H9 (cell line): ENCODE results near the gene ST6GALNAC3. TPM values are rescaled to one million over a fixed set of nuclear protein-coding genes. Genes with fewer than 3 reads are reported as not detected.

Experiments used
- DNase-seq: peaks from one replicate; pipeline ENCODE4 v3.0.0-alpha.2; 2017
- H2AFZ ChIP-seq: one replicate; pipeline ENCODE4 v1.6.1; 2013; ENCODE audit warnings: mild to moderate bottlenecking, low read length, control low read depth, moderate library complexity
- H2AK5ac ChIP-seq: 2 replicates; pipeline ENCODE4 v1.6.1; 2013; ENCODE audit warnings: low read length, control low read depth, mixed read lengths; ENCODE audit not compliant: insufficient read length
- H2BK120ac ChIP-seq: one replicate; pipeline ENCODE4 v1.6.1; 2013; ENCODE audit warnings: low read depth, mild to moderate bottlenecking, low read length, control low read depth, inconsistent platforms; ENCODE audit not compliant: poor library complexity, severe bottlenecking
- H2BK12ac ChIP-seq: 2 replicates; pipeline ENCODE4 v1.6.1; 2013; ENCODE audit warnings: low read length, control low read depth, mixed read lengths, low read depth; ENCODE audit not compliant: insufficient read length
- H2BK15ac ChIP-seq: 2 replicates; pipeline ENCODE4 v1.6.1; 2013; ENCODE audit warnings: low read depth, low read length, control low read depth
- H2BK20ac ChIP-seq: one replicate; pipeline ENCODE4 v1.6.1; 2013; ENCODE audit warnings: low read depth, mild to moderate bottlenecking, low read length, control low read depth, inconsistent platforms; ENCODE audit not compliant: poor library complexity, severe bottlenecking
- H2BK5ac ChIP-seq: 2 replicates; pipeline ENCODE4 v1.6.1; 2013; ENCODE audit warnings: low read length, control low read depth, mixed read lengths; ENCODE audit not compliant: insufficient read length
- H3K14ac ChIP-seq: 2 replicates; pipeline ENCODE4 v1.6.1; 2013; ENCODE audit warnings: low read length, control low read depth; ENCODE audit not compliant: insufficient read depth
- H3K18ac ChIP-seq: 2 replicates; pipeline ENCODE4 v1.6.1; 2013; ENCODE audit warnings: low read depth, mild to moderate bottlenecking, mixed read lengths, low read length, control low read depth; ENCODE audit not compliant: insufficient read length
- H3K23ac ChIP-seq: 2 replicates; pipeline ENCODE4 v1.6.1; 2013; ENCODE audit warnings: low read length, control low read depth, mixed read lengths, low read depth; ENCODE audit not compliant: insufficient read length
- H3K23me2 ChIP-seq: 2 replicates; pipeline ENCODE4 v1.6.1; 2013; ENCODE audit warnings: low read depth, mild to moderate bottlenecking, mixed read lengths, low read length, control low read depth; ENCODE audit not compliant: insufficient read length, poor library complexity, severe bottlenecking
- H3K27ac ChIP-seq: 2 replicates; pipeline ENCODE4 v1.5.1; 2013; ENCODE audit warnings: low read length, control low read depth, mixed read lengths, low read depth; ENCODE audit not compliant: insufficient read length
- H3K27me3 ChIP-seq: 2 replicates; pipeline ENCODE4 v1.6.1; 2013; ENCODE audit warnings: low read length, control low read depth, inconsistent platforms; ENCODE audit not compliant: insufficient read depth
- H3K4ac ChIP-seq: 2 replicates; pipeline ENCODE4 v1.6.1; 2013; ENCODE audit warnings: low read depth, mild to moderate bottlenecking, control low read depth, inconsistent platforms, low read length, moderate library complexity
- H3K4me1 ChIP-seq: 2 replicates; pipeline ENCODE4 v1.6.1; 2013; ENCODE audit warnings: low read length, control low read depth, inconsistent platforms; ENCODE audit not compliant: insufficient read depth
- H3K4me2 ChIP-seq: 2 replicates; pipeline ENCODE4 v1.6.1; 2013; ENCODE audit warnings: low read length, control low read depth, mixed read lengths; ENCODE audit not compliant: insufficient read length, insufficient read depth
- H3K56ac ChIP-seq: 2 replicates; pipeline ENCODE4 v1.6.1; 2013; ENCODE audit warnings: low read depth, mild to moderate bottlenecking, mixed read lengths, low read length, control low read depth; ENCODE audit not compliant: insufficient read length
- H3K79me1 ChIP-seq: 2 replicates; pipeline ENCODE4 v1.6.1; 2013; ENCODE audit warnings: low read depth, mild to moderate bottlenecking, moderate library complexity, low read length, control low read depth, inconsistent platforms; ENCODE audit not compliant: insufficient read depth, poor library complexity, severe bottlenecking
- H3K79me2 ChIP-seq: 2 replicates; pipeline ENCODE4 v1.6.1; 2013; ENCODE audit warnings: low read length, control low read depth, inconsistent platforms; ENCODE audit not compliant: insufficient read depth
- H3K9ac ChIP-seq: 2 replicates; pipeline ENCODE4 v1.6.1; 2013; ENCODE audit warnings: low read length, control low read depth, mixed read lengths; ENCODE audit not compliant: insufficient read length; ENCODE audit errors: extremely low read depth
- H3K9me3 ChIP-seq: one replicate; pipeline ENCODE4 v1.6.1; 2013; ENCODE audit warnings: low read depth, low read length, inconsistent platforms; ENCODE audit not compliant: control insufficient read depth
- H3T11ph ChIP-seq: one replicate; pipeline ENCODE4 v1.6.1; 2013; ENCODE audit warnings: mild to moderate bottlenecking, low read length, control low read depth, inconsistent platforms
- H4K20me1 ChIP-seq: one replicate; pipeline ENCODE4 v1.6.1; 2013; ENCODE audit not compliant: control insufficient read depth, insufficient read length, insufficient read depth
- H4K5ac ChIP-seq: 2 replicates; pipeline ENCODE4 v1.6.1; 2013; ENCODE audit warnings: low read depth, mild to moderate bottlenecking, mixed read lengths, low read length, control low read depth; ENCODE audit not compliant: insufficient read length
- H4K8ac ChIP-seq: replicated peaks from 2 replicates; pipeline ENCODE4 v1.6.1; 2013; ENCODE audit warnings: low read length, control low read depth, mixed read lengths, low read depth; ENCODE audit not compliant: insufficient read length
- H4K91ac ChIP-seq: 2 replicates; pipeline ENCODE4 v1.6.1; 2013; ENCODE audit warnings: low read depth, mild to moderate bottlenecking, moderate library complexity, mixed read lengths, low read length, control low read depth; ENCODE audit not compliant: insufficient read length
- H3K27ac Mint-ChIP-seq, 3 experiments: 2 replicates in 2 of 3; 3 replicates in 1 of 3; pipeline ENCODE4 v1.8.0; 2020 to 2021; ENCODE audit warnings: mixed read lengths in 3 of 3, mild to moderate bottlenecking in 1 of 3, moderate library complexity in 1 of 3
- H3K27me3 Mint-ChIP-seq: 2 replicates; pipeline ENCODE4 v1.8.0; 2021; ENCODE audit warnings: low read depth, mild to moderate bottlenecking, moderate library complexity, mixed read lengths
- H3K36me3 Mint-ChIP-seq, 3 experiments: 2 replicates in 2 of 3; 3 replicates in 1 of 3; pipeline ENCODE4 v1.8.0; 2020 to 2021; ENCODE audit warnings: low read depth in 3 of 3, mixed read lengths in 3 of 3; ENCODE audit not compliant: insufficient read depth in 1 of 3
- H3K4me1 Mint-ChIP-seq, 2 experiments: 2 replicates each; pipeline ENCODE4 v1.8.0; 2020; ENCODE audit warnings: mixed read lengths in 2 of 2
- H3K4me3 Mint-ChIP-seq, 2 experiments: 2 replicates in 1 of 2; 3 replicates in 1 of 2; pipeline ENCODE4 v1.8.0; 2020 to 2021; ENCODE audit warnings: mild to moderate bottlenecking in 2 of 2, mixed read lengths in 2 of 2, moderate library complexity in 1 of 2
- H3K9me3 Mint-ChIP-seq, 2 experiments: 2 replicates in 1 of 2; 3 replicates in 1 of 2; pipeline ENCODE4 v1.8.0; 2020; ENCODE audit warnings: mild to moderate bottlenecking in 2 of 2, mixed read lengths in 2 of 2, moderate library complexity in 1 of 2
- CTCF ChIP-seq: fragments of 200-600 bp; sonication (generic); conservative IDR thresholded peaks from 3 replicates; pipeline ENCODE4 v1.8.0; 2021; ENCODE audit warnings: antibody characterized with exemption, mild to moderate bottlenecking
- WGBS: extraction: QIAGEN DNeasy Blood & Tissue Kit; methylation state at CpG from one replicate; pipeline ENCODE4 v1.1.7; 2013; ENCODE audit warnings: missing lambda C conversion rate, low lambda C conversion rate, mixed read lengths; ENCODE audit not compliant: insufficient read length; ENCODE audit errors: extremely low coverage; 5-methylcytosine and 5-hydroxymethylcytosine counted together
- total RNA-seq: library from RNA; stranded (reverse); gene quantifications from 2 replicates; pipeline ENCODE4 v1.2.1, GENCODE V29; 2021

The ST6GALNAC3 gene
- total RNA-seq, 1 experiment from 2014 or later = 11.2 TPM

DNA sequence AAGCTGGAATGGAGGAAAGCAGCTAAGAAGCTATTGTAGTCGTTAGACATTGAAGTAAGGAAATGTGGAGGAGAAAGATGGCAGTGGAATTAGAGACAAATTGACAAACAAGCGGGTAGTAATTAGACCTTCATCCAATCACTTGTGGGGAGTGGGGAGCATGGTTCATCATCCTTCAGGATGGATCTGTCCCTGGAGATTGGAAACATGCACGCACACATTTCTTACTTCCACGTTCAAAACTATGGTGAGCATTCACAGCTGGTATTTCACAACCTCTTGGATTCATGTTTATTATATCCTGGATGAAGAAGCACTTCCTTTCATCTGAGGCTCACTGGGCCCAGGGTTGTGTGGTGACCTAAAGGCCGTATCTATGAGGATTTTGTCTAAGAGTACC, 188.1 kb downstream of the ST6GALNAC3 start:
- H2AFZ ChIP-seq = no peak overlapping the region
- H3K56ac ChIP-seq = no peak overlapping the region
- no peaks in the 10 kb centered on the region for H3K36me3 Mint-ChIP-seq
- H4K8ac ChIP-seq = no peak overlapping the region
- no peak for DNase-seq
- peaks cover 15 to 16% of the 10 kb centered on the region in 2 experiments for H3K4me1 Mint-ChIP-seq
- H3K27ac Mint-ChIP-seq = no peak overlapping the region
- H2BK120ac ChIP-seq = no peak overlapping the region
- no peak overlapping the region for H3K27ac ChIP-seq
- no peak overlapping the region for H3K4me2 ChIP-seq
- TF ChIP-seq CTCF = no peak
- no peak overlapping the region for H2AK5ac ChIP-seq
- H3K9me3 Mint-ChIP-seq = no peaks in the 10 kb centered on the region
- H3K18ac ChIP-seq = no peak overlapping the region
- no peak overlapping the region for H3K4me3 Mint-ChIP-seq
- H3K27me3 Mint-ChIP-seq = no peaks in the 10 kb centered on the region
- H2BK20ac ChIP-seq = no peak overlapping the region
- no peak overlapping the region for H4K91ac ChIP-seq
- no peak overlapping the region for H3K9ac ChIP-seq
- H2BK15ac ChIP-seq = no peak overlapping the region
- no peaks in the 10 kb centered on the region for H3K27me3 ChIP-seq
- H3K79me2 ChIP-seq = no peaks in the 10 kb centered on the region
- H3T11ph ChIP-seq = no peak overlapping the region
- no peak overlapping the region for H3K4ac ChIP-seq
- no peak overlapping the region for H3K14ac ChIP-seq
- no peak overlapping the region for H2BK5ac ChIP-seq
- H3K23me2 ChIP-seq = no peaks in the 10 kb centered on the region
- no peaks in the 10 kb centered on the region for H3K4me1 ChIP-seq
- no peak overlapping the region for H2BK12ac ChIP-seq
- H3K9me3 ChIP-seq = no peaks in the 10 kb centered on the region
- no peak overlapping the region for H3K23ac ChIP-seq
- no CpG with 5 or more reads among the region's 5 CpGs for WGBS
- no peaks in the 10 kb centered on the region for H4K20me1 ChIP-seq
- H3K79me1 ChIP-seq = no peaks in the 10 kb centered on the region
- no peak overlapping the region for H4K5ac ChIP-seq
